Stomach (tissue), 9 donors: ENCODE measurements around the gene C6orf15. TPM values are rescaled to one million over a fixed set of nuclear protein-coding genes. Genes with fewer than 3 reads are reported as not detected.

Source experiments
- DNase-seq, 2 donors: peaks; one replicate each; pipeline versions ENCODE4 v3.0.0 to v3.0.0-alpha.2; 2013 to 2019
- H3K27ac ChIP-seq, 5 donors: fragments of 200-600 bp in 4 of 5; sonication (generic) in 4 of 5; one replicate each; pipeline ENCODE4 v1.5.1; 2013 to 2019; ENCODE audit warnings: mild to moderate bottlenecking in 1 of 5, moderate library complexity in 1 of 5
- H3K27me3 ChIP-seq, 3 donors: fragments of 200-600 bp; sonication (generic); one replicate each; pipeline ENCODE4 v1.5.1; 2017 to 2019; ENCODE audit warnings: mixed run types in 1 of 3
- H3K36me3 ChIP-seq, 4 donors: fragments of 200-600 bp; sonication (generic); 1 replicate in 3 of 4; 2 replicates in 1 of 4; pipeline ENCODE4 v1.5.1; 2016 to 2019
- H3K4me1 ChIP-seq, 4 donors: fragments of 200-600 bp; sonication (generic); one replicate each; pipeline ENCODE4 v1.5.1; 2016 to 2019
- H3K4me3 ChIP-seq, 4 donors: fragments of 200-600 bp; sonication (generic) in 3 of 4; one replicate each; pipeline ENCODE4 v1.5.1; 2016 to 2019; ENCODE audit warnings: mild to moderate bottlenecking in 1 of 4
- H3K9me3 ChIP-seq, 4 donors: fragments of 200-600 bp; sonication (generic); one replicate each; pipeline ENCODE4 v1.5.1; 2016 to 2019
- CTCF ChIP-seq, 7 experiments: fragments of 450-650 bp in 4 of 7; fragments of 200-600 bp in 3 of 7; sonication (generic) in 3 of 7; IDR thresholded peaks; one replicate each; pipeline ENCODE4 v1.5.1; 2016 to 2019; ENCODE audit warnings: antibody characterized with exemption in 7 of 7, control low read depth in 2 of 7, mild to moderate bottlenecking in 1 of 7
- EP300 ChIP-seq: sonication (generic); formaldehyde crosslinking; IDR thresholded peaks from one replicate; pipeline ENCODE4 v1.6.1; 2017; ENCODE audit warnings: antibody characterized with exemption
- POLR2A ChIP-seq, 4 donors: fragments of 450-650 bp; IDR thresholded peaks; one replicate each; pipeline ENCODE4 v1.6.1; 2016; ENCODE audit warnings: antibody characterized with exemption in 4 of 4, control low read depth in 2 of 4, mild to moderate bottlenecking in 1 of 4, moderate library complexity in 1 of 4
- POLR2AphosphoS5 ChIP-seq, 3 donors: sonication (generic); formaldehyde crosslinking; IDR thresholded peaks; one replicate each; pipeline ENCODE4 v1.6.1; 2016; ENCODE audit warnings: antibody characterized with exemption in 3 of 3
- WGBS, 5 donors: extraction: QIAGEN DNeasy Blood & Tissue Kit in 3 of 5; methylation state at CpG; one replicate each; pipeline versions ENCODE4 v1.1.5 to v1.1.7; 2013 to 2018; 5-methylcytosine and 5-hydroxymethylcytosine counted together
- intact Hi-C: fragments of 100-400 bp; cut with DNase I; formaldehyde crosslinking; loops from one replicate; pipeline ENCODE4 v1.15.1; 2023; ENCODE audit warnings: low total_unique reads
- polyA plus RNA-seq, 3 donors: library from polyadenylated mRNA; stranded (reverse); fragments of 200-250 nt; gene quantifications; one replicate each; pipeline ENCODE4 v1.2.3, GENCODE V29; 2013
- total RNA-seq, 5 donors: library from RNA; depleted of rRNA; stranded (reverse); fragments of >200 nt; gene quantifications; one replicate each; pipeline versions ENCODE4 v1.1.0 to v1.2.3, GENCODE V29; 2014 to 2016
- donor health status: healthy with polysubstance abuse.
- donor health status: Bipolar disorder and iron deficiency.
- donor health status: healthy.

C6orf15 gene
- total and polyA plus RNA-seq, 8 donors = not detected

GRCh38 chr6:31079656-31080261, 32.6 kb downstream of the C6orf15 start:
- intact Hi-C loops = loop anchor here (5.0 to 10.0 kb wide), 2 partner anchors 157 to 245 kb away; no protein-coding TSS in a partner anchor
- TF ChIP-seq POLR2AphosphoS5 (IDR thresholded peaks at IDR 0.05) (no peak), CTCF (IDR thresholded peaks at IDR 0.05) (peak in 5 of 7 experiments; percentile 41 to 71 (median 66))
- no peaks in the 10 kb centered on the region for H3K9me3 ChIP-seq
- H3K4me3 ChIP-seq = peak overlapping the region in 1 of 4 donors; percentile 9
- H3K27me3 ChIP-seq = no peaks in the 10 kb centered on the region
- peaks cover 0 to 10% (median 9%) of the 10 kb centered on the region in 4 donors for H3K4me1 ChIP-seq
- whole genome bisulfite sequencing, 5 donors = 21 to 27% (median 22%) methylated on average over 20 to 22 of the region's 22 CpGs
- DNase-seq = peak; percentile 73 to 86
- no peak overlapping the region for H3K27ac ChIP-seq
- no peaks in the 10 kb centered on the region for H3K36me3 ChIP-seq

- TF ChIP-seq POLR2AphosphoS5 (IDR thresholded peaks at IDR 0.05) (no peak), POLR2A (IDR thresholded peaks at IDR 0.05) (no peak), CTCF (IDR thresholded peaks at IDR 0.05) (no peak), EP300 (no peak)
- Histone ChIP-seq H3K9me3 (no peaks in the 10 kb centered on the region), H3K36me3 (no peaks in the 10 kb centered on the region), H3K4me1 (peaks cover 0 to 24% (median 16%) of the 10 kb centered on the region in 4 donors), H3K27me3 (no peaks in the 10 kb centered on the region), H3K27ac (no peak overlapping the region), H3K4me3 (no peak overlapping the region)
- intact Hi-C loops = loop anchor here (5.0 to 10.0 kb wide), 2 partner anchors 154 to 242 kb away; no protein-coding TSS in a partner anchor
- no peak for DNase-seq
- WGBS, 5 donors = 46 to 72% (median 59%) methylated on average over 4 of the region's 4 CpGs
Measured at GRCh38 chr6:31076611-31077010, 35.8 kb downstream of the C6orf15 start.

- Histone ChIP-seq H3K36me3 (no peaks in the 10 kb centered on the region), H3K27me3 (no peaks in the 10 kb centered on the region), H3K27ac (no peak overlapping the region), H3K4me3 (no peak overlapping the region), H3K4me1 (peaks cover 0 to 24% (median 16%) of the 10 kb centered on the region in 4 donors), H3K9me3 (no peaks in the 10 kb centered on the region)
- no peak for DNase-seq
- intact Hi-C loops = loop anchor here (5.0 to 10.0 kb wide), 2 partner anchors 153 to 241 kb away; no protein-coding TSS in a partner anchor
- 88 to 94% (median 90%) methylated on average over 1 of the region's 1 CpG for WGBS, 5 donors
- TF ChIP-seq EP300 = no peak
- TF ChIP-seq CTCF (IDR thresholded peaks at IDR 0.05) = no peak
- TF ChIP-seq POLR2A (IDR thresholded peaks at IDR 0.05) = no peak
- no peak for TF ChIP-seq POLR2AphosphoS5 (IDR thresholded peaks at IDR 0.05)
Measured at GRCh38 chr6:31075528-31075927, 36.8 kb downstream of the C6orf15 start.

- H3K36me3 ChIP-seq = no peaks in the 10 kb centered on the region
- no peak overlapping the region for H3K27ac ChIP-seq
- H3K4me3 ChIP-seq = no peak overlapping the region
- WGBS, 5 donors = 86 to 93% (median 87%) methylated on average over 4 of the region's 4 CpGs
- H3K27me3 ChIP-seq = no peaks in the 10 kb centered on the region
- no peaks in the 10 kb centered on the region for H3K9me3 ChIP-seq
- no peak for DNase-seq
- H3K4me1 ChIP-seq = peaks cover 0 to 17% (median 11%) of the 10 kb centered on the region in 4 donors
- no peak for TF ChIP-seq CTCF (IDR thresholded peaks at IDR 0.05)
- TF ChIP-seq EP300 = no peak
- TF ChIP-seq POLR2A (IDR thresholded peaks at IDR 0.05) = no peak
- no peak for TF ChIP-seq POLR2AphosphoS5 (IDR thresholded peaks at IDR 0.05)
- intact Hi-C loops = loop anchor here (10.0 kb wide), 1 partner anchor 240 kb away; no protein-coding TSS in a partner anchor
Measured at GRCh38 chr6:31074401-31074800, 38.0 kb downstream of the C6orf15 start.
